LNCAP (cell line): ENCODE data around the gene NFIA.

ENCODE experiments used
- CTCF ChIP-seq: fragments of 450-650 bp; IDR thresholded peaks from 2 replicates; pipeline ENCODE4 v1.5.1; 2017; ENCODE audit warnings: mild to moderate bottlenecking

Gene NFIA

GRCh38 chr1:61264825-61265242 is 182.5 kb downstream of the NFIA start:
- TF ChIP-seq CTCF = no peak

- no peak for TF ChIP-seq CTCF
These were observed 183.3 kb downstream of the NFIA start for GRCh38 chr1:61265665-61266064.

- TF ChIP-seq CTCF = no peak
These were observed 184.4 kb downstream of the NFIA start for GRCh38 chr1:61266738-61267137.

GRCh38 chr1:61268546-61269240 is 186.3 kb downstream of the NFIA start:
- no peak for TF ChIP-seq CTCF

GRCh38 chr1:61269602-61270001 is 187.2 kb downstream of the NFIA start:
- no peak for TF ChIP-seq CTCF

- no peak for TF ChIP-seq CTCF
These were observed 187.7 kb downstream of the NFIA start for GRCh38 chr1:61270107-61270506.

GRCh38 chr1:61270761-61271411 is 188.5 kb downstream of the NFIA start:
- no peak for TF ChIP-seq CTCF
